ENCODE data around the gene RRAS. TPM values are rescaled to one million over a fixed set of nuclear protein-coding genes. Genes with fewer than 3 reads are reported as not detected.

The RRAS gene
- total RNA-seq, 3 donors from 2014 or later: 43.9 to 89.8 (median 48.6) TPM

DNA sequence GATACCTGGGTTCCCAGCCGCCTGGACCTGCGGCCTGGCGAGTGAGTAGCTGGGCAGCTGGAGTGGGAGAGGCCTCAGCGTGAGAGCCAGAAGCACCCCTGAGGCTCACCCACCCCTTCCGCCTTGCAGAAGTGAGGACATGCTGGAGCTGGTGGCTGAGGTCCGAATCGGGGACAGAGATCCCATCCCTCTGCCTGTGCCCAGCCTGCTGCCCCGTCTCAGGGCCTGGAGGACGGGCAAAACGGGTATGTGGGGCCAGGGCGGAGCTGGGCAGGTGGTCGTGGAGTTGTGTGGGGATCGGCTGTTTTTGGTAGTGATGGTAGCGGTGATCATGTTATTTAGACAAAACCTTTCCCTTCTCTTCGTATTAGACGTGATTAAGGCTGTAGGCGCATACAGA, 6.6 kb upstream of the RRAS start:
- intact Hi-C loops (cut with DNase I, micrococcal nuclease): no loop called here

DNA sequence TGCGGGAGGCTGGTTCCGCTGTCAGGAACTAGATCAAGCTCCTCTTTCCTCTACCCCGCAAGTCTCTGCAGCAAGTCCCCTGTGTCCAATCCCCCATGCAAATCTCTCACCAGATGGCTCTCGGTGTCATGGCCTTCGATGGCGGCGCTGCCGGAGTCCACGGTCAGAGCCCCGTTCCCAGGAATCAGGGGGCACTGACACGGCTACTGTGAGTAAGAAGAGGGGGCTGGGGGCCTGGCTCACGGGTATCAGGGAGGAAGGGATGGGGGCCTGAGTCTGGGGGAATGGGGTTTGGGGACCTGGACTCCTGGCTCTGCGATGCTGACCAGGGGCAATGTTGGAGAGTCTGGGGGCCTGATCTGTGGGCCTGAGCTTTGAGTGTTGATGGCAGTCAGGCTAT, 6.1 kb upstream of the RRAS start:
- intact Hi-C loops (cut with DNase I, micrococcal nuclease): no loop called here

More for the DNA sequence above, 6.6 kb upstream of the RRAS start:
- TF ChIP-seq CTCF (IDR thresholded peaks at IDR 0.05): no peak
- DNase-seq (no peak), ATAC-seq (no peak)
- H3K9me3 ChIP-seq: no peaks in the 10 kb centered on the region
- H3K4me3 ChIP-seq: no peak overlapping the region
- peaks cover 5% of the 10 kb centered on the region for H3K36me3 ChIP-seq (ENCODE audit: low read depth)
- peaks cover 10% of the 10 kb centered on the region for H3K4me1 ChIP-seq (ENCODE audit: low read depth)

DNA sequence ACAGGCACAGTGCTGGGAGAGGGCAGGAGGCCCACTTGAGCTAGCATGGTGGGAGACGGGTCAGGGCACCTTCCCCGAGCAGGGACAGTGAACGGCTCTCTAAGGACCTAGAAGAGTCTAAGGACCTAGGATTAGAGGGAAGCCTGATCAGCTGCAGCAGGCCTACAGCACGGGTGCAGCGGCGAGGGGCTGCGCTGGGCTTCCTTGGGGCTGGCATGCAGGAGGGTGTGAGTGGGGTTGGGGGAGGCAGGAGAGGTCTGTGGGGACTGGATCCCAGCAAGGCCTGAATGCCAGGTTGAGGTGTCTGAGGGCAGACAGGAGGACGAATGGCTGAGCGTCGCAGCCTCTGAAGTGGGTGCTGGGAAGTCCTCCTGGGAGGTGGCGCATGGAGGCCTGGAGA, 5.6 kb upstream of the RRAS start:
- no peaks in the 10 kb centered on the region for H3K9me3 ChIP-seq
- H3K4me1 ChIP-seq (ENCODE audit: low read depth): peaks cover 12% of the 10 kb centered on the region
- no peak for ATAC-seq
- no peak for TF ChIP-seq CTCF (IDR thresholded peaks at IDR 0.05)
- H3K36me3 ChIP-seq (ENCODE audit: low read depth): peaks cover 5% of the 10 kb centered on the region
- DNase-seq: no peak
- H3K4me3 ChIP-seq: no peak overlapping the region
- intact Hi-C loops (cut with DNase I, micrococcal nuclease): no loop called here

More for the DNA sequence above, 6.1 kb upstream of the RRAS start:
- no peak for DNase-seq
- H3K4me1 ChIP-seq (ENCODE audit: low read depth): peaks cover 12% of the 10 kb centered on the region
- TF ChIP-seq CTCF (IDR thresholded peaks at IDR 0.05): no peak
- peaks cover 5% of the 10 kb centered on the region for H3K36me3 ChIP-seq (ENCODE audit: low read depth)
- no peak overlapping the region for H3K4me3 ChIP-seq
- no peaks in the 10 kb centered on the region for H3K9me3 ChIP-seq
- ATAC-seq: no peak

- peaks cover 25% of the 10 kb centered on the region for H3K4me1 ChIP-seq (ENCODE audit: low read depth)
- peaks cover 5% of the 10 kb centered on the region for H3K36me3 ChIP-seq (ENCODE audit: low read depth)
- no peak for TF ChIP-seq CTCF (IDR thresholded peaks at IDR 0.05)
- no peaks in the 10 kb centered on the region for H3K9me3 ChIP-seq
- DNase-seq (no peak), ATAC-seq (no peak)
- H3K4me3 ChIP-seq: no peak overlapping the region
- intact Hi-C loops (cut with DNase I, micrococcal nuclease): no loop called here
Observed at GRCh38 chr19:49643466-49643865, 3.5 kb upstream of the RRAS start.

DNA sequence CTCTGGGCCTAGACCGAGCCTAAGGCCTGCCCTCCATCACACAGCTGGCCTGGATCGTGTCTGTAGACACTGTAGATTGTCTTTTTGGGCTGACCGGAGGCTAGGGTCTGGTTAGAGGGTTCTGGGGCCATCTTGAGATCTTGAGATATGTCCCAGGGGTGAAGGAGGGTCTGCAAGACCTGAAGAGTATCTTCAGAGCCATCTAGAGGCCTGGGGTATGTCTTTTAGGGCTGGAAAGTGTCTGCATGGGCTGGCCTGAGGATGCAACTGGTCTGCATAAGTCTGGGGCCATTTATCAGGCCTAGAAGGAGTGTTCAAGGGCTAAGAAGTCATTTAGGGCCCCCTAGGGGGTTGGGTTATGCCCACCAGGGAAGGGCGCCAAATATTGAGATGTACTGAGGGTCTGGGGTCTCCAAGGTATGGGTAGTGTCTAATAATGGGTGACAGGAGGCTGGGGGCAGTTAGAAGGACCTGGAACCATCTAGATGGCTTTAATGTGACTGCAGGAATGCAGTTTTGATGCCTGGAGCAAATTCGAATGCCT, 2.6 kb upstream of the RRAS start:
- Histone ChIP-seq H3K4me3 (peak overlapping the region; percentile 73), H3K36me3 (ENCODE audit: low read depth) (peaks cover 5% of the 10 kb centered on the region), H3K4me1 (ENCODE audit: low read depth) (peaks cover 32% of the 10 kb centered on the region), H3K9me3 (no peaks in the 10 kb centered on the region)
- intact Hi-C loops (cut with DNase I, micrococcal nuclease): no loop called here
- peak in 2 of 3 donors; percentile 33 to 43 for DNase-seq
- no peak for ATAC-seq
- no peak for TF ChIP-seq CTCF (IDR thresholded peaks at IDR 0.05)

All from mucosa of descending colon (tissue), 3 donors.